AML-193 (cell line): Measurements from ENCODE around the gene NAA40.

Experiments
- DNase-seq, 2 experiments: peaks; one replicate each; lab custom pipeline; 2025; lab: John Stamatoyannopoulos, UW

The NAA40 gene

DNA sequence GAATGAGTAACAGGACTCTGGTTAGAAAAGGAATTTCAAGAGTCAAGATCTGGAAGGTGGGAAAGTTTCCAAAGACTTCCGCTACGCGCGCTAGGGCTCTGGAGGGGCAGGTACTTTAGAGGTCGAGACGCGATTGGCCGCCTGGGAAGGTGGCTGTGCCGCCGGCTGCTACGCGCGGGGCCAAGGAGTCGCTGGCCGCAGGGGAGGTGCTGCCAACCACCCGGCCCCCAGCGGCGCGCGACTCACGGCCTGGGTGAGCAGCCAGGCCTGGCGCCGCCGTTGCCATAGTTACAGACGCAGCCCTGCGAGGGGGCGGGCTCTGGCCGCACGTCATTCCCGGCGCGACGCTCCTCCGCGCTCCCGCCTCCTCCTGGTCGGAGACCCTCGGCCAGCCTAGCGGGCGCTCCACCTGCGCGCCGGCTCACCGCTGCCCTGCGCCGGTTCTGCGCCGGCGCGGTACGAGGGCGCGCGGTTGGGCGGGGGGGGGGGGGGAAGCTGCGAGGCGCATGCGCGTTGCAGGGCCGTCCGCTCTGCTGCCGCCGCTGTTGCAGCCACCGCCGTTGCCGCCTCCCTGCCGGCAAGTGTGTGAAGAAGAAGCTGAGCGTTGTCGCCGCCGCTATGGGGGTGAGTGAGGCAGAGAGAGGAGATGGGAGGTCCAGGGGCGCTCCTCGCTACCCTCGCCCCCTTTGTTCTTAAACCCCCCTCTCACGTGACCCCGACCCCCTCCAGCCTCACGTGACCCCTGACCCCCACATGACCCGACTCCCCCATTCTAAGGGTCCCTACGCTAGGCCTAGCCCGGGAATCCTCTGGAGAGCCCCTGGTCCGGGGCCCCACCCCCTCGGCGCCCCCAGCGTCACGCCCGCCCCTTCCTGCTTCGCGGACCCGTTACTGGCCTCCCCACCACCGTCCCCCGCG, at the start of gene NAA40:
Gene NAA40, plus strand, starts transcription at position 524 of the 918 bp plus-strand sequence. Its CDS starts 95 bp downstream, at position 619.
- peak; percentile 93 to 94 for DNase-seq

DNA sequence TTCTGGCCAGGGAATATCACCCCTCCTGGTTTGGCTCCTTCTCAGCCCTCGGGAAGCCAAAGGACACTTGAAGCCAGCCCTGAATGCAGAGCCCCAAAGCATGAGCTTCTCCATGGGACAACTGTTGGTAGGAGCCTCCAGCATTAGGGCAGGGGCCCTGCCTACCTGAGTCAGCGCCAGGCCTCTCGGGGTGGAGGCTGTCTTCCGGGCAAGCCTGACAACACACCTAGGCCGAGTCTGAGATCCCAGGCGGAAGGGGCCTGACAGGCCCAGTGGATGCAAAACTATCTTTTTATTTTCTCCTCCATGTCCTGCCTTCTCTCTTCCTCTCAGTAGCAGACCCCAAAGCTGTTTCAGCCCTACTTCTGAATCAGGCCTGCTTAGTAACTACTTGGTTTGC, 49.5 kb upstream of the NAA40 start:
- no peak for DNase-seq

DNA sequence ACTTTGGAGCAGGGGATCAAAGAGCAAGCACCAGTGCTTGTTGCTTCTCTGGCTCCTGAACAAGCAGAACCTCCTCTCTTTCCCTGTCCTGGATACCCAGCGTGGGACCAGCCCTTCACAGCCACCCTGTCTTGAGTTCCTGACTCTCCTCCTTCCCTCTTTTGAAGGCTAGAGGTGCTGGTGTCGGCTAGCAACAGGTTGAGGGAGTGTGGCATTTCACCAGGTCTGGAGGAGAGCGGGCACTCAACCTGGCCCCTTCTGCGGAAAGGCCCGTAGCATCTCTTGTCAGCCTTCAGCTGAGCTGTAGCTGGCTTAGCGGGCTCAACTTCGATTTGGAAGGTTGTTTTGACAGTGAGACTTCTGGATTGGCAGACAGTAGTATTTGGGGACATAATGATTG, 48.4 kb upstream of the NAA40 start:
- DNase-seq: no peak

DNA sequence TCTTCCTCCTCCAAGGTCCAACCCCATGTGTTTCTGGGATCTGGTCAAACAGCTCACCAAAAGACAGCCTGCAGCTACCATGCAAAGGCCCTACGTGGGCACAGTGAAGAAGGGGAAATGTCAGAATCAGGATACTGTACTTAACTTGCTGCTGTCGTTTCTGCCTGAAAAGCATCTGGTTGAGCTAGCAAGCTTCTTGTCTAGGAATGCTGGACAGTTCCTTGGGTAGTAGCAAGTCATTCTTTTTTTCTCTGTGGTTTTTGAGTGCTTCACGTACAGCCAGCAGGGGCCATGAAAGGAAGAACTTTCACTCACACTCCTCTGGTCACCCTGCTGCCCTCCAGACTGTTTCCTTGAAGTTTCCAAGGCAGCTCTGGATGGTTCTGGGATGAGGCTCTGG, 46.6 kb upstream of the NAA40 start:
- peak; percentile 6 to 10 for DNase-seq

DNA sequence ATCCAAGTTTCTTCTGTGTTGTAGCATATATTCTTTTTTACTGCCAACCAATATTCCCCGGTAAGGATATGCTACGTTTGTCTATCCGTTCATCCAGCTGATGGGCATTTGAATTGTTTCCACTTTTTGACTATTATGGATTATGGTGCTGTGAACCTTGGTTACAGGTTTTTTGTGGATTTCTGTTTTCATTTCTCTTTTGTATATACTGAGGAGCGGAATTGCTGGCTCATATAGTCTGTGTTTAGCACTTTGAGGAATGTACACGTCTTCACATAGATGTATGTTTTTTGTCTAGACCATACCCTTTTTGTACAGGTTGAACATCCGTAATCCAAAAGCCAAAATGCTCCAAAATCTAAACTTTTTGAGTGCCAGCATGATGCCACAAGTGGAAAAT, 45.4 kb upstream of the NAA40 start:
- no peak for DNase-seq

DNA sequence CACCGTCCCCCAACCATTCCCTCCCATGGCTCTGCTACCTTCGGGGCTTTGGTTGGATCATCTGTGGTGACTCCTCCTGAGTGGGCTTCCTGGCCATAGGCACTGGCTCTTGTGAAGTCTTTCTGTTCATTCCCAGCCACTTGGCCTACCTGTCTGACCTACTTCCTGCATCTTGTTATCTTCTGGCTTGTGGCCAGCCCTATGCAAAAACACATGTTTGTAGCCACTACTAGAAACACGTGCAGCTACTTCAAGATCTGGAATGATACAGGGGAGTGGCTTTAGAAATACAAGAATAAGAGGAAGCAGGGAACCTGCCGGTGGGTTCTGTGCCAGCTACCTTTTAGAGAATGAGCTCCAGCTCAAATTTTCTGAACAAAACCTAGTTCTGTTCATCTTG, 42.7 kb upstream of the NAA40 start:
- DNase-seq: no peak

DNA sequence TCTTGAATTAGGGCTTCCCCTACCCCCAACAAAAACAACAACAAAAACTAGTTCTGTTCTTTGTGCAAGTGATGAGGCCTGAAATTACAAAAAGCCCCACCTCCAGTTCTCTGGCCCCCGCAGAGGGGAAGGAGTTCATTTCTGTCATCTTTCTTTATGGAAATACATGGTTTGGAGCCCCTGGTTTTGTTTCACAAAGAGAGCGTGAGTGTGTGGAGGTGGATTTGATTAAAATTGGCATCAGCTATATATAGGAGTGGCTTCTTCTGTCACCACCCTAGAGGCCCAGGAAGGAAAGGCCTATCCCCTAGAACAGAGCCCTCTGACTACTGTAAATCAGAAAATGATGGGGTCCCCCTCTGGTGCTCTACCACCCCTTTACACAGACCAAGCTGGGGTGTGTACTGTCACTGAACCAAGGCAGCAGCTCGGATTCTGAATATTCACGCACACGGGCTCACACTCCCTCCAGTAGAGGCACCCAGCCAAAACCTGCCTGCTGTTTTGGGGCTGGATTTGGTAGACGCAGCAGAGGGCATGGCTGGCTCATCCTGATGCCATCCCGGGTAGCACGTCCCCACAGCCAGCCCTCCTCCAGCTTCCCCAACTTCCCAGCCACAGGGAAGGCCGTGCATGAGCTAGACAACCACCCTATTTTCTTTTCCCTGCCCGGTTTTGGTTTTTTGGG, 41.2 kb upstream of the NAA40 start:
- no peak for DNase-seq

DNA sequence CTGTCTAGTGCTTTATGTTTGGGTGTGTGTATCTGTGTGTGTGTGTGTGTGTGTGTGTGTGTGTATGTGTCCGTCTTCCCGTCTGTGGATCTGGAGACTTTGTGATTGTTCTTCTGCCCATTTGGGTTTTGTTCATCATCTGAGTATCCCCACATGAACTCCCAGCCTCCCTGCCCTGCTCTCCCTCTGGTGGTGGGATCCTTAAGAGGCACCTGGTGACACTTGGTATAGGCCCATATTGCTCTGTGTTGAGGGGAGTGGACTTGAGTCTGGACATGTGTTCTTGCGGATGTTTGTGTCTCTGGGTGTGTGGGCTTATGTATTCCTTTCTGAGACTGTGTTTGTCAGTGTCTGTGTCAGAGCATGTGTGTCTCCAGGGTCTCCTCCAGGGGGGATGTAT, 37.1 kb upstream of the NAA40 start:
- peak in 1 of 2 experiments; percentile 17 for DNase-seq

DNA sequence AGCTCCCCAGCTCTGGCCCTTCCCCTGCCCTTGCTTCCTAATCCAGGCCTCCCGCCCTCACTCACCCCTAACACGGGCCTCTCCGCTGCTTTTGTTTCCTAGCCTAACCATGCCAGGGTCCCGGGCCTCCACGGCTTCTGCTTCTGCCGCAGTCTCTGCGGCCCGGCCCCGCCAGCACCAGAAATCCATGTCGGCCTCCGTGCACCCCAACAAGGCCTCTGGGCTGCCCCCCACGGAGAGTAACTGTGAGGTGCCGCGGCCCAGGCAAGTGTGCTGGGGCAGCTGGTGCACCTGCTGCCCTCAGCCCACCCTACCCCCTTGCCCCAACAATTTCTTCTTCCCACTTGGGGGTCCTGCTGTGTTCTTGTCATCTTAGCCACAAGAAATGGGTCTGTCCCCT, 34.9 kb upstream of the NAA40 start:
- DNase-seq: no peak

DNA sequence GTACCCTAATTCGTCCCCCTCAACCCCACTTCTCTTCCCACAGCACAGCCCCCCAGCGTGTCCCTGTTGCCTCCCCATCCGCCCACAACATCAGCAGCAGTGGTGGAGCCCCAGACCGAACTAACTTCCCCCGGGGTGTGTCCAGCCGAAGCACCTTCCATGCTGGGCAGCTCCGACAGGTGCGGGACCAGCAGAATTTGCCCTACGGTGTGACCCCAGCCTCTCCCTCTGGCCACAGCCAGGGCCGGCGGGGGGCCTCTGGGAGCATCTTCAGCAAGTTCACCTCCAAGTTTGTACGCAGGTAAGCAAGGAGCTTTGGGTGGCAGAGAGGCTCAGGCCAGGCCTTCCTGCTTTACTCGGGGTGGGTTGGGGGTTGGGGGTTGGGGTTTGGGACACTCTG, 34.1 kb upstream of the NAA40 start:
- no peak for DNase-seq

DNA sequence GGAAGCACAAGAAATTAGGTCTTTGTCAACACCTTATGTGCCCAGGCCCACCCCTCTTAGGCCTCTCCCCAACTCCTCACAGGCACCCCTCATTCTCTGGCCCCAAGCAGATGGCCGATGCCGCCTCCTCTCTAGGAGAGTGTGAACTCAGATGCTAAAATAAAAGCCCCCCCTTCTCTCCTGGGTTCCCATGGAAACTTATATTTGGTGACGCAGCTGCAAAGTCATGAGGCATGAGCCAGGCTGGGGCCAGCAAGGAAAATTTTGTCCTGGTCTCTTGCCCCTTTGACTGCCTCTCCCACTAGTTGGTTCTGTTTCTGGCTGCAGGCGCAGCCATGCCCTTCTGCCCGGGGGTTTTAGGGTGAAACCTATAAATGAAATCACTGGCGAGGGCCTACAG, 33.6 kb upstream of the NAA40 start:
- DNase-seq: no peak

DNA sequence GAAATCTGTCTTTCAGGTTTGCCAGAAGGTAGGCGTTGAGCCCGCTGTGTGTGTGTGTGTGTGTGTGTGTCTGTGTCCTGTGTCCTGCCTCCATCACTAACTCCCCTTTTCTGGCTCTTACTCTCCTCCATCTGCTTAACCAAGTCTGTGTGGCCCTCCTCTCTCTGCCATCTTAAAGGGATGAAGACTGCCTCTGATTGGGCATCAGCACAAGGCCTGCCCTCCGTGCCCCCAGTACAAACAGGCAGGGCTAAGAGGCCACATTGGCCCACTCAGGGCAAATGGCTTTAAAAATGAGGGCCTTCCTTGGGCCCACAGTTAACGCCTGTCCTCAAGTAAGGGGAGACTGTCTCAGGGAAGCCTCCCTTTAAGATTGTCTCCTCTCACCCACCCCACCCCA, 32.7 kb upstream of the NAA40 start:
- no peak for DNase-seq

DNA sequence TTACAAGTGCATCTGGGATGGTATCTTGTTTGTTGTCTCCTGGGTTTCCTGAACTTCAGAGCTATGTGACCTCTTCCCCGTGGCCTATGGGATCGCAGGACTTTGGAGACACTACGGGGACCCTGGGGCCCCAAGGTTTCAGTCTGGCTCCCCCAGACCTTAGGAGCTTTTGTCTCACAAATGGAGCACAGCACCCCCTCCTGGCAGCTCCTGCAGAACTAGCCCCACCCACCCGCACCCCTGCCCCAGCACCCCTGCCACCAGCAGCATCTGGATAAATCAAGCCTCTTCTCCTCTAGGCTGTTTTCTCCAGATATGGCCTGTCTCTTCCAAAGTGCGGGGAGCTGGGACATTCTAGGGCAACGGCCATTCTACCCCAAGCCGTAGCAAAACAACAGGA, 32.2 kb upstream of the NAA40 start:
- peak in 1 of 2 experiments; percentile 8 for DNase-seq

DNA sequence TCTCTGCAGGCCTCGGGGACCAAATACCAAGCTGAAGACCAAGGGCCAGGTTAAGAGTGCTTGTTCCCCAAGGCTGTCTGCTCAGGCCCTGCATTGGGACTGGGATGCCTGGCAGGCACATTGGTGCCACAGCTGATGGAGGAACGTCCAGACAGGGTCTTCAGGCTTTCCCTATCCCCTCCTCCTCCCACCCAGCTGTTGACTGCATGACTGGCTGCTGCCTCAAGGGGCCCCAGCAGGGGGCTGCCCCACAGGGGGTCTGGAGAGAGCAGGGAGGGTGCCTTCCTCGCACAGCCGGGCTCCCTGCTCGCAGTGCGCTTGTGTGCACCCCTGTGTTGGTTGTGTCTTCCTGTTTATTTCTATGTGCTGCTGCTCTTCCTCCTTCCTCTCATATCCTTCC, 31.7 kb upstream of the NAA40 start:
- no peak for DNase-seq

DNA sequence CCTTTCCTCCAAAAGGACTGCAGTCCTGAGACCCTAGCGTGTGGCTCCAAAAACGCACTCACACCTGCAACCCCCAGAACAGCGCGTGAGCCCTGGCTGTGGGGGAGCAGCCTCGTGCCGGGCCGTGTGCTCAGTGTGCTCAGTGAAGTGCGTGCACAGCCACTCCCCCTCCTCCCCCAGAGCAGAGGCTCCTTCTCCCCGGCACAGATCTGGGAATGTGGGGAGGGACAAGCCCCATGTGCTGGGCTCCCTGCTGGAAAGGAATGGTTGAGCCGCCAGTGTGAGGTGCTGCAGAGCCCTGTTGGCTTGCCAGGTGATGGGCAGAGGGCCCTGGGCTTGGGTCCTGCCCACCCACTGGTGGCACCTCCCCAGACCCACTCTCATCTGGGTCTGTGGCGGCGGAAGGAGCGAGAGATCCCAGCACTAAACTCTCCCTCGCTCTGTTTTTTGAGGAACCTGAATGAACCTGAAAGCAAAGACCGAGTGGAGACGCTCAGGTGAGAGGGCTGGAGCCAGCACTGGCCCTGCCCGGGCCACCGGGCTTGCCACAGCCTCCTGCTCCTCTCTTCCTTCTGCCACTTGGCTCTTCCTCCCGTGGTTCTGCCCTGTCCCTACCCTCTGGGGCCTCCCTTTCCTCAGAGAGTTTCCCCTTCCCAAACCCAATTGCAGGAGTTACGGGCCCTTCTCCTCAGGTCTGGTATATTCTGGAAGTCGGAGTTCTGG, 30.8 kb upstream of the NAA40 start:
- no peak for DNase-seq

DNA sequence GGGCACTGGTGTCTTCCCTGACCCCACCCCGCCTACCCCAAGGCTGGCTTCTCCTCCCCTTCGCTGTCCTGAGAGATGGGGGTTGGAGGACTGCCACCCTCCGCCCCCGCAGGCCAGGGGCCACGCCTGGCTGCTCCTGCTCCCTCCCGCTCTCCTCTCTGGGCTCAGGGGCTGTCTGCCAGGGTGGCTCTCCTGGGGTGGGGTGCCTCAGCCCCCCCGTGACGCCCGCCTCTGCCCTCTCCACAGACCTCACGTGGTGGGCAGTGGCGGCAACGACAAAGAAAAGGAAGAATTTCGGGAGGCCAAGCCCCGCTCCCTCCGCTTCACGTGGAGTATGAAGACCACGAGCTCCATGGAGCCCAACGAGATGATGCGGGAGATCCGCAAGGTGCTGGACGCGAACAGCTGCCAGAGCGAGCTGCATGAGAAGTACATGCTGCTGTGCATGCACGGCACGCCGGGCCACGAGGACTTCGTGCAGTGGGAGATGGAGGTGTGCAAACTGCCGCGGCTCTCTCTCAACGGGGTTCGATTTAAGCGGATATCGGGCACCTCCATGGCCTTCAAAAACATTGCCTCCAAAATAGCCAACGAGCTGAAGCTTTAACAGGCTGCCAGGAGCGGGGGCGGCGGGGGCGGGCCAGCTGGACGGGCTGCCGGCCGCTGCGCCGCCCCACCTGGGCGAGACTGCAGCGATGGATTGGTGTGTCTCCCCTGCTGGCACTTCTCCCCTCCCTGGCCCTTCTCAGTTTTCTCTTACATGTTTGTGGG, 30.0 kb upstream of the NAA40 start:
- no peak for DNase-seq

DNA sequence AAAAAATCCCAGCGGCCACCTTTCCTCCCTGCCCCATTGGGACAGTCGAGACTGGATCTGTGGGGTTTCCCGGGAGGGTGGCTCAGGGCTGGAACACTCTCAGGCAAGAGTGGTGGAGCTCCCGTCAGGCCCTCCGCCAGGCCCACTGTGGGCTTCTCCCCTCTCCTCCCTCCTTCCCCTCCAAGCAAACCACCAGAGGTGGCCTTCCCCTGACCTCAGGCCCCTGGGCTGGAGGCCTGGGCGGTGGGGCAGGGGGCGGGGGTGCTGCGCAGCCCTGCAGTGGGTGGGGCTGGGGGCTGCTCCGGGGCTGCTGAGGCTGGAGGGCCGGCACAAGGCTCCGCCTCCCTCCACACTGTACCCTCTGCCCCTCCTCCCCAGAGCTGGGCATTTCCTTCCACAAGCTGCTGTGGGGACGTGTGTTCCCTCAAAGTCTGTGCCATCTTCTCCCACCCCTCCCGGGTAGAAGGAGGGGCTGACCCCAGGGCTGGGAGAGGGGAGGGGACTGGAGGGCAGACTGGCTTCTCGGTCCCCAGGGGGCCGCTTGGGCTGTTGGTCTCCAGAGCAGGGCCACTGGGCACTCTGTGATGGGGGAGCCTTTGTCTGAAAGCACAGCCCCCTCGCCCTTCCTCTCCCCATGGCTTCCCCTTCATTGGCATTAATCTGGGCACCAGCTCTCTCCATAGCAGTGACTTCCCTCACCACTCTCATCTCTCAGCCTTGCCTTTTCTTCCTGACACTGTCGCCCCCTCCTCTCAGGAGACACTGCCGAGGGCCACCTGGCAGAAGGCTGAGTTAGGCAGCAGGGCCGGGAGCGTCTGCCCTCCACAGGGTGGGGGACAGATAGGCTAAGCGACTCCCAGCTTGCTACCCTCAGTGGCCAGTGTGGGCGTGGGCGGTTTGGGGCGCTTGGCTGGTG, 29.0 kb upstream of the NAA40 start:
- DNase-seq: no peak

DNA sequence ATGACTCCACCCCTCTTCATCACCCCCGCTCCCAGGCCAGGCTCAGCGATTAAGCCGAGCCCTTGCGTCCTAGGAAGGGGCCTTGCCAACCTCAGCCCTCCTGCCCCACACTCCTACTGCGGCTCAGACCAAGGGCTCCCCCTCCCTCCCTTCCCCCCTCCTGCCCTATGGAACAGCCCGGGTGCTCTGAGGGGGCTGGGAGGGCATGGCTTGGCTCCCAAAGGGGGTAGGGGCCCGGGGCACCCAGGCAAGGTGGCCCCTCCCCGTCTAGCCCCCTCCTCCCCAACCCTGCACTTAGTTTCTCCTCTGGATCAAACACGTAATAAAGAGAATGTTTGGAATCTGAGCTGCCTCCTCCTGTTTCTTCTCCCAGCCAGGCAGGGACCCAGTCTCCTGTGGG, 28.1 kb upstream of the NAA40 start:
- no peak for DNase-seq

DNA sequence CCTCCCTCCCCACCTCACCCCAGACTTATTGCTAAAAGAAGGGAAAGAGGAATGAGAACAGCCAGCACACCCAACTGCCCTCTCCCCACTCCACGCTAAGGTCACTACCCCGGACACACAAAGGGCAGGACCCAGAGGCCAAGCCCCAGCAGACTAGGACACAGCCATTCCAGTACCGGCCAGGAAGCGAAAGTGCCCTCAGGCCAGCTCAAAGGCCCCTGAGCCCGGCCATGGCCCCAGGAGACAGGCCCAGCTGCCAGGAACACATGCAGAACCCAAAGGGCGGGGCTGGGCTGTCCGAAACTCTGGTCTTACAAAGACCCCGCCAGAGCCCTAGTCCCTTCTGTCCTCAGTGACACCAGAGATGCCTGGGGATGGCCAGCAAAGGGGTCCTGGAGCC, 27.4 kb upstream of the NAA40 start:
- DNase-seq: no peak

DNA sequence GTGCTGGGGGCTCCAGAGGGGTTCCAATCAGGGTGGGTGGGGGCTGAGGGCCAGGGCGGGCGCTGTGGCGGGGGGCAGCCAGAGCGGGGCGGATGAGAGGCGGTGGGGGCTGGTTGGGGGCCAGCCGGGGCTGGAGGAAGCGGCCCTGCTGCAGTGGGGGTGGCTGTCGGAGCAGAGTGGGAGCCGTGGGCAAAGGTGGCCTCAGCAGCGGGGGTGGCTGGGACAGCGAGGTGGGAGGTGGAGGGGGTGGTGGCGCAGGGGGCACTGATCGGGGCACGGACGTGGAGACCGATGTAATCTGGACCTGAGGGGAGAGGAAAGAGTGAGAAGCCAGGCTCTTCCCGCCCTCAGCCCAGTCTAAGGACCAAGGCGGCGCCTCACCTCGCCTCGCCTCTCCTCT, 26.9 kb upstream of the NAA40 start:
- DNase-seq: no peak

DNA sequence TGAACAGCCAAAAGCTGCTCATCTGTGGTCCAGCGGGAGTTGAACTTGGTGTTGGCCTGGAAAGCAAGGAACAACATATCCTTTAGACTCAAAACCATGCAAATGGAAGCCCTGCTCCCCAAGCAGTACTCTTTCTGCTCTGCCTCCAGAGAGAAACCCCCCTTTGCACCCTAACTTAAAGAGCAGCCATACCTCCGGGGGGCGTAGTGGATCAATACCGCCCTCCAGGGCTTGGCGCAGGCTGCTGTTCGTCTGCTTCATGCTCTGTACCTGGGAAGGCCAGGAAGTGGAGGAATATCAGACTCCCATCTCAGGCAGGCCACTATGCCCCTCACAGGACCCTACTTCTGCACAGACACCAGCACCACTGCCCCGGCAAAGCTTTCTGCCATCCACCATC, 26.1 kb upstream of the NAA40 start:
- no peak for DNase-seq
